ENCODE results near the gene UXT. TPM values are rescaled to one million over a fixed set of nuclear protein-coding genes. Genes with fewer than 3 reads are reported as not detected.

Gene UXT
- total RNA-seq, 1 experiment from 2014 or later = 68.6 TPM

DNA sequence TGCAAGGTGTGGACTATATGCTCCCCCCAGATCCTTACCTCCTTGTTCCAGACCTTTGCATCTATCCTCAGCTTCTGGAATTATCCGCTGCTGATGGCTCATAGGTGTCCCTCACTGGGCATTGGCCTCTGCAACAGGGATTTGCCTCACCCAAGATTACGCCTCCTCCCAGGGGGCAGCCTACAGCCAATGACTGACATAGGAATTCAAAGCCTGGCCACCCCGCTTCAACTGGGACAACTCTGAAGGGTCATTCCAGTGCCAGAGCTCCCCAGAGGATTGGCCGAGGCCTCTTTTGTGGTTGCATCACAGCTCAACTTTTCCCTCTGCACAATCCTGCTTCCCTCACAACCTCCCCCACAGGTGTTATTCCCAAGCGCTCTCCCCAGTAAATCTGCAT lies 44.4 kb downstream of the UXT start:
- Mint-ChIP-seq H3K4me3 (no peak overlapping the region), H3K4me1 (peaks cover 5% of the 10 kb centered on the region), H3K27ac (no peak overlapping the region), H3K27me3 (ENCODE audit: low read depth) (peaks cover 17% of the 10 kb centered on the region), H3K36me3 (peaks cover 4% of the 10 kb centered on the region; the same call in 1 of the 2 replicates), H3K9me3 (peaks cover 5% of the 10 kb centered on the region)
- ChIA-PET POLR2A (no interaction called here), CTCF (interaction anchor here (0.8 to 1.2 kb wide), 2 partner anchors 30 to 46 kb away, joined by 3 to 4 read pairs; no protein-coding TSS in a partner anchor)
- ATAC-seq (no peak), DNase-seq (ENCODE audit: low spot score) (no peak)
- TF ChIP-seq, protein P1, sequence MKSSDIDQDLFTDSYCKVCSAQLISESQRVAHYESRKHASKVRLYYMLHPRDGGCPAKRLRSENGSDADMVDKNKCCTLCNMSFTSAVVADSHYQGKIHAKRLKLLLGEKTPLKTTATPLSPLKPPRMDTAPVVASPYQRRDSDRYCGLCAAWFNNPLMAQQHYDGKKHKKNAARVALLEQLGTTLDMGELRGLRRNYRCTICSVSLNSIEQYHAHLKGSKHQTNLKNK (CRISPR knock-in tag; IDR thresholded peaks at IDR 0.05) = no peak
- TF ChIP-seq NR3C1 (CRISPR knock-in tag; conservative IDR thresholded peaks at IDR 0.05; ENCODE audit: low read depth) = no peak
- TF ChIP-seq ATF1 (CRISPR knock-in tag; IDR thresholded peaks at IDR 0.05) = no peak
- TF ChIP-seq, protein P2, sequence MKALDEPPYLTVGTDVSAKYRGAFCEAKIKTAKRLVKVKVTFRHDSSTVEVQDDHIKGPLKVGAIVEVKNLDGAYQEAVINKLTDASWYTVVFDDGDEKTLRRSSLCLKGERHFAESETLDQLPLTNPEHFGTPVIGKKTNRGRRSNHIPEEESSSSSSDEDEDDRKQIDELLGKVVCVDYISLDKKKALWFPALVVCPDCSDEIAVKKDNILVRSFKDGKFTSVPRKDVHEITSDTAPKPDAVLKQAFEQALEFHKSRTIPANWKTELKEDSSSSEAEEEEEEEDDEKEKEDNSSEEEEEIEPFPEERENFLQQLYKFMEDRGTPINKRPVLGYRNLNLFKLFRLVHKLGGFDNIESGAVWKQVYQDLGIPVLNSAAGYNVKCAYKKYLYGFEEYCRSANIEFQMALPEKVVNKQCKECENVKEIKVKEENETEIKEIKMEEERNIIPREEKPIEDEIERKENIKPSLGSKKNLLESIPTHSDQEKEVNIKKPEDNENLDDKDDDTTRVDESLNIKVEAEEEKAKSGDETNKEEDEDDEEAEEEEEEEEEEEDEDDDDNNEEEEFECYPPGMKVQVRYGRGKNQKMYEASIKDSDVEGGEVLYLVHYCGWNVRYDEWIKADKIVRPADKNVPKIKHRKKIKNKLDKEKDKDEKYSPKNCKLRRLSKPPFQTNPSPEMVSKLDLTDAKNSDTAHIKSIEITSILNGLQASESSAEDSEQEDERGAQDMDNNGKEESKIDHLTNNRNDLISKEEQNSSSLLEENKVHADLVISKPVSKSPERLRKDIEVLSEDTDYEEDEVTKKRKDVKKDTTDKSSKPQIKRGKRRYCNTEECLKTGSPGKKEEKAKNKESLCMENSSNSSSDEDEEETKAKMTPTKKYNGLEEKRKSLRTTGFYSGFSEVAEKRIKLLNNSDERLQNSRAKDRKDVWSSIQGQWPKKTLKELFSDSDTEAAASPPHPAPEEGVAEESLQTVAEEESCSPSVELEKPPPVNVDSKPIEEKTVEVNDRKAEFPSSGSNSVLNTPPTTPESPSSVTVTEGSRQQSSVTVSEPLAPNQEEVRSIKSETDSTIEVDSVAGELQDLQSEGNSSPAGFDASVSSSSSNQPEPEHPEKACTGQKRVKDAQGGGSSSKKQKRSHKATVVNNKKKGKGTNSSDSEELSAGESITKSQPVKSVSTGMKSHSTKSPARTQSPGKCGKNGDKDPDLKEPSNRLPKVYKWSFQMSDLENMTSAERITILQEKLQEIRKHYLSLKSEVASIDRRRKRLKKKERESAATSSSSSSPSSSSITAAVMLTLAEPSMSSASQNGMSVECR (CRISPR knock-in tag; IDR thresholded peaks at IDR 0.05; ENCODE audit: borderline replicate concordance) = no peak
- TF ChIP-seq, protein P3, sequence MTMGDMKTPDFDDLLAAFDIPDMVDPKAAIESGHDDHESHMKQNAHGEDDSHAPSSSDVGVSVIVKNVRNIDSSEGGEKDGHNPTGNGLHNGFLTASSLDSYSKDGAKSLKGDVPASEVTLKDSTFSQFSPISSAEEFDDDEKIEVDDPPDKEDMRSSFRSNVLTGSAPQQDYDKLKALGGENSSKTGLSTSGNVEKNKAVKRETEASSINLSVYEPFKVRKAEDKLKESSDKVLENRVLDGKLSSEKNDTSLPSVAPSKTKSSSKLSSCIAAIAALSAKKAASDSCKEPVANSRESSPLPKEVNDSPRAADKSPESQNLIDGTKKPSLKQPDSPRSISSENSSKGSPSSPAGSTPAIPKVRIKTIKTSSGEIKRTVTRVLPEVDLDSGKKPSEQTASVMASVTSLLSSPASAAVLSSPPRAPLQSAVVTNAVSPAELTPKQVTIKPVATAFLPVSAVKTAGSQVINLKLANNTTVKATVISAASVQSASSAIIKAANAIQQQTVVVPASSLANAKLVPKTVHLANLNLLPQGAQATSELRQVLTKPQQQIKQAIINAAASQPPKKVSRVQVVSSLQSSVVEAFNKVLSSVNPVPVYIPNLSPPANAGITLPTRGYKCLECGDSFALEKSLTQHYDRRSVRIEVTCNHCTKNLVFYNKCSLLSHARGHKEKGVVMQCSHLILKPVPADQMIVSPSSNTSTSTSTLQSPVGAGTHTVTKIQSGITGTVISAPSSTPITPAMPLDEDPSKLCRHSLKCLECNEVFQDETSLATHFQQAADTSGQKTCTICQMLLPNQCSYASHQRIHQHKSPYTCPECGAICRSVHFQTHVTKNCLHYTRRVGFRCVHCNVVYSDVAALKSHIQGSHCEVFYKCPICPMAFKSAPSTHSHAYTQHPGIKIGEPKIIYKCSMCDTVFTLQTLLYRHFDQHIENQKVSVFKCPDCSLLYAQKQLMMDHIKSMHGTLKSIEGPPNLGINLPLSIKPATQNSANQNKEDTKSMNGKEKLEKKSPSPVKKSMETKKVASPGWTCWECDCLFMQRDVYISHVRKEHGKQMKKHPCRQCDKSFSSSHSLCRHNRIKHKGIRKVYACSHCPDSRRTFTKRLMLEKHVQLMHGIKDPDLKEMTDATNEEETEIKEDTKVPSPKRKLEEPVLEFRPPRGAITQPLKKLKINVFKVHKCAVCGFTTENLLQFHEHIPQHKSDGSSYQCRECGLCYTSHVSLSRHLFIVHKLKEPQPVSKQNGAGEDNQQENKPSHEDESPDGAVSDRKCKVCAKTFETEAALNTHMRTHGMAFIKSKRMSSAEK (CRISPR knock-in tag; IDR thresholded peaks at IDR 0.05; ENCODE audit: borderline replicate concordance) = no peak
- TF ChIP-seq, protein P4, sequence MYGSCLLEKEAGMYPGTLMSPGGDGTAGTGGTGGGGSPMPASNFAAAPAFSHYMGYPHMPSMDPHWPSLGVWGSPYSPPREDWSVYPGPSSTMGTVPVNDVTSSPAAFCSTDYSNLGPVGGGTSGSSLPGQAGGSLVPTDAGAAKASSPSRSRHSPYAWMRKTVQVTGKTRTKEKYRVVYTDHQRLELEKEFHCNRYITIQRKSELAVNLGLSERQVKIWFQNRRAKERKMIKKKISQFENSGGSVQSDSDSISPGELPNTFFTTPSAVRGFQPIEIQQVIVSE (CRISPR knock-in tag; IDR thresholded peaks at IDR 0.05; ENCODE audit: borderline replicate concordance) = no peak
- TF ChIP-seq TCF7 (CRISPR knock-in tag; IDR thresholded peaks at IDR 0.05; ENCODE audit: low read depth) = no peak
- TF ChIP-seq JUN (CRISPR knock-in tag; IDR thresholded peaks at IDR 0.05) = no peak
- TF ChIP-seq, protein P5, sequence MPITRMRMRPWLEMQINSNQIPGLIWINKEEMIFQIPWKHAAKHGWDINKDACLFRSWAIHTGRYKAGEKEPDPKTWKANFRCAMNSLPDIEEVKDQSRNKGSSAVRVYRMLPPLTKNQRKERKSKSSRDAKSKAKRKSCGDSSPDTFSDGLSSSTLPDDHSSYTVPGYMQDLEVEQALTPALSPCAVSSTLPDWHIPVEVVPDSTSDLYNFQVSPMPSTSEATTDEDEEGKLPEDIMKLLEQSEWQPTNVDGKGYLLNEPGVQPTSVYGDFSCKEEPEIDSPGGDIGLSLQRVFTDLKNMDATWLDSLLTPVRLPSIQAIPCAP (CRISPR knock-in tag; IDR thresholded peaks at IDR 0.05) = no peak
- TF ChIP-seq, protein P6, sequence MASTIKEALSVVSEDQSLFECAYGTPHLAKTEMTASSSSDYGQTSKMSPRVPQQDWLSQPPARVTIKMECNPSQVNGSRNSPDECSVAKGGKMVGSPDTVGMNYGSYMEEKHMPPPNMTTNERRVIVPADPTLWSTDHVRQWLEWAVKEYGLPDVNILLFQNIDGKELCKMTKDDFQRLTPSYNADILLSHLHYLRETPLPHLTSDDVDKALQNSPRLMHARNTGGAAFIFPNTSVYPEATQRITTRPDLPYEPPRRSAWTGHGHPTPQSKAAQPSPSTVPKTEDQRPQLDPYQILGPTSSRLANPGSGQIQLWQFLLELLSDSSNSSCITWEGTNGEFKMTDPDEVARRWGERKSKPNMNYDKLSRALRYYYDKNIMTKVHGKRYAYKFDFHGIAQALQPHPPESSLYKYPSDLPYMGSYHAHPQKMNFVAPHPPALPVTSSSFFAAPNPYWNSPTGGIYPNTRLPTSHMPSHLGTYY (CRISPR knock-in tag; IDR thresholded peaks at IDR 0.05) = no peak
- TF ChIP-seq, protein P7, sequence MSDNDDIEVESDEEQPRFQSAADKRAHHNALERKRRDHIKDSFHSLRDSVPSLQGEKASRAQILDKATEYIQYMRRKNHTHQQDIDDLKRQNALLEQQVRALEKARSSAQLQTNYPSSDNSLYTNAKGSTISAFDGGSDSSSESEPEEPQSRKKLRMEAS (CRISPR knock-in tag; IDR thresholded peaks at IDR 0.05) = no peak
- TF ChIP-seq ZNF138 (CRISPR knock-in tag; conservative IDR thresholded peaks at IDR 0.05) = no peak
- no peak for TF ChIP-seq SOX15 (CRISPR knock-in tag; IDR thresholded peaks at IDR 0.05)
- TF ChIP-seq TP53 (CRISPR knock-in tag; IDR thresholded peaks at IDR 0.05) = no peak
- TF ChIP-seq FOXJ3 (CRISPR knock-in tag; IDR thresholded peaks at IDR 0.05; ENCODE audit: borderline replicate concordance) = no peak
- TF ChIP-seq, protein P8, sequence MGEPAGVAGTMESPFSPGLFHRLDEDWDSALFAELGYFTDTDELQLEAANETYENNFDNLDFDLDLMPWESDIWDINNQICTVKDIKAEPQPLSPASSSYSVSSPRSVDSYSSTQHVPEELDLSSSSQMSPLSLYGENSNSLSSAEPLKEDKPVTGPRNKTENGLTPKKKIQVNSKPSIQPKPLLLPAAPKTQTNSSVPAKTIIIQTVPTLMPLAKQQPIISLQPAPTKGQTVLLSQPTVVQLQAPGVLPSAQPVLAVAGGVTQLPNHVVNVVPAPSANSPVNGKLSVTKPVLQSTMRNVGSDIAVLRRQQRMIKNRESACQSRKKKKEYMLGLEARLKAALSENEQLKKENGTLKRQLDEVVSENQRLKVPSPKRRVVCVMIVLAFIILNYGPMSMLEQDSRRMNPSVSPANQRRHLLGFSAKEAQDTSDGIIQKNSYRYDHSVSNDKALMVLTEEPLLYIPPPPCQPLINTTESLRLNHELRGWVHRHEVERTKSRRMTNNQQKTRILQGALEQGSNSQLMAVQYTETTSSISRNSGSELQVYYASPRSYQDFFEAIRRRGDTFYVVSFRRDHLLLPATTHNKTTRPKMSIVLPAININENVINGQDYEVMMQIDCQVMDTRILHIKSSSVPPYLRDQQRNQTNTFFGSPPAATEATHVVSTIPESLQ (CRISPR knock-in tag; IDR thresholded peaks at IDR 0.05) = no peak
- TF ChIP-seq ZNF263 (CRISPR knock-in tag; IDR thresholded peaks at IDR 0.05; ENCODE audit: low read depth) = no peak

Measured in WTC11 (cell line).